Tibial artery (tissue), 4 donors: ENCODE measurements around the gene SOWAHA.
"Not testable (repeated sequence)": the region's sequence is repeated elsewhere in the genome, so short reads cannot be mapped to it uniquely, and the experiment has no call there.

Source experiments
- DNase-seq, 2 donors: peaks; one replicate each; pipeline ENCODE4 v3.0.0-alpha.2; 2019
- H3K27ac ChIP-seq, 2 donors: fragments of 200-600 bp; sonication (generic) in 1 of 2; 1 replicate in 1 of 2; 2 replicates in 1 of 2; pipeline ENCODE4 v1.5.1; 2018 to 2019; ENCODE audit warnings: mild to moderate bottlenecking in 1 of 2
- H3K27me3 ChIP-seq, 2 donors: fragments of 200-600 bp; sonication (generic) in 1 of 2; one replicate each; pipeline versions ENCODE4 v1.5.1 to v1.6.0; 2016 to 2019
- H3K36me3 ChIP-seq, 3 donors: fragments of 200-600 bp; sonication (generic) in 2 of 3; one replicate each; pipeline ENCODE4 v1.5.1; 2016 to 2019; ENCODE audit warnings: mild to moderate bottlenecking in 2 of 3
- H3K4me1 ChIP-seq, 4 donors: fragments of 200-600 bp; sonication (generic) in 2 of 4; 1 replicate in 3 of 4; 2 replicates in 1 of 4; pipeline ENCODE4 v1.5.1; 2016 to 2019
- H3K4me3 ChIP-seq, 2 donors: fragments of 200-600 bp; sonication (generic) in 1 of 2; 1 replicate in 1 of 2; 2 replicates in 1 of 2; pipeline ENCODE4 v1.5.1; 2018 to 2019; ENCODE audit warnings: mild to moderate bottlenecking in 2 of 2
- H3K9me3 ChIP-seq, 3 donors: fragments of 200-600 bp; sonication (generic) in 1 of 3; one replicate each; pipeline ENCODE4 v1.5.1; 2016 to 2019
- CTCF ChIP-seq, 2 experiments: fragments of 200-600 bp in 1 of 2; fragments of 450-650 bp in 1 of 2; IDR thresholded peaks; one replicate each; pipeline ENCODE4 v1.5.1; 2017 to 2019; ENCODE audit warnings: antibody characterized with exemption in 2 of 2, mild to moderate bottlenecking in 1 of 2, moderate library complexity in 1 of 2
- intact Hi-C: fragments of 100-400 bp; cut with DNase I; formaldehyde crosslinking; loops from one replicate; pipeline ENCODE4 v1.15.0; 2023; ENCODE audit warnings: low total_unique reads

Gene SOWAHA

DNA sequence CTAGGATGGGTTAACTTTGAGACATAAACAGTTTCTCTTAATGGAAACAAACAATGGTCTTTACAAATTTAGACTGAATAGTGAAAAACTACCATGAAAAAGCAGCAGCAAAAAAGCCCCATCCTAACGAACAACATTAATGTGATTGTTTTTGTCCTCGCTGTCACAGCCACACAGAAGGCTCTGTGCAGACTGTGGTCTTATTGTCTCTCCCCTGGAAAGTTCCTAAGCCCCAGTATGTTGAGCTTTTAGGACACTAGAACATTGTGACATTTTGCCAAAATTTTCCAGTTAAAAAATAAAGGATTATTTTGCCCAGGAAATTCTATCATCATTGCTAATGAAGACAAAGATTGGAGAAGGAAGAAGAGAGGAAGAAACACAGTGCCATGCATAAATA lies 12.6 kb upstream of the SOWAHA start:
- Histone ChIP-seq H3K27ac (no peak overlapping the region), H3K4me3 (no peak overlapping the region), H3K9me3 (no peaks in the 10 kb centered on the region), H3K4me1 (no peaks in the 10 kb centered on the region), H3K27me3 (peaks cover 0 to 11% of the 10 kb centered on the region in 2 donors), H3K36me3 (no peaks in the 10 kb centered on the region)
- no peak for TF ChIP-seq CTCF (IDR thresholded peaks at IDR 0.05)
- intact Hi-C loops = no loop called here
- DNase-seq = no peak

- H3K27ac ChIP-seq = no peak overlapping the region
- H3K4me3 ChIP-seq = no peak overlapping the region
- H3K4me1 ChIP-seq = no peaks in the 10 kb centered on the region
- no peak for DNase-seq
- no peak for TF ChIP-seq CTCF (IDR thresholded peaks at IDR 0.05)
- H3K27me3 ChIP-seq = peaks cover 0 to 11% of the 10 kb centered on the region in 2 donors
- no peaks in the 10 kb centered on the region for H3K36me3 ChIP-seq
- no peaks in the 10 kb centered on the region for H3K9me3 ChIP-seq
- intact Hi-C loops = no loop called here
Measured at GRCh38 chr5:132802044-132802684, 10.9 kb upstream of the SOWAHA start.

- H3K4me1 ChIP-seq, H3K27ac ChIP-seq, intact Hi-C loops: not testable (repeated sequence)
Measured at GRCh38 chr5:132802685-132803066, 10.4 kb upstream of the SOWAHA start.

GRCh38 chr5:132804219-132804618 lies 8.9 kb upstream of the SOWAHA start:
- not testable (repeated sequence) for H3K36me3 ChIP-seq, DNase-seq, H3K4me1 ChIP-seq

More at GRCh38 chr5:132802685-132803066, 10.4 kb upstream of the SOWAHA start:
- not testable (repeated sequence) for H3K4me3 ChIP-seq, H3K9me3 ChIP-seq, DNase-seq, H3K36me3 ChIP-seq
- peaks cover 0 to 16% of the 10 kb centered on the region in 2 donors for H3K27me3 ChIP-seq

DNA sequence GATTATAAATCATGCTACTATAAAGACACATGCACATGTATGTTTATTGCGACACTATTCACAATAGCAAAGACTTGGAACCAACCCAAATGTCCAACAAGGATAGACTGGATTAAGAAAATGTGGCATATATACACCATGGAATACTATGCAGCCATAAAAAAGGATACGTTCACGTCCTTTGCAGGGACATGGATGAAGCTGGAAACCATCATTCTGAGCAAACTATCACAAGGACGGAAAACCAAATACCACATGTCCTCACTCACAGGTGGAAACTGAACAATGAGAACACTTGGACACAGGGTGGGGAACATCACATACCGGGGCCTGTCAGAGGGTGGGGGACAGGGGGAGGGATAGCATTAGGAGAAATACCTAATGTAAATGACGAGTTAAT lies 7.2 kb upstream of the SOWAHA start:
- intact Hi-C loops, H3K36me3 ChIP-seq, H3K4me3 ChIP-seq, DNase-seq, H3K9me3 ChIP-seq, H3K27ac ChIP-seq, H3K4me1 ChIP-seq: not testable (repeated sequence)
- H3K27me3 ChIP-seq = peaks cover 0 to 26% of the 10 kb centered on the region in 2 donors

More at GRCh38 chr5:132804219-132804618, 8.9 kb upstream of the SOWAHA start:
- intact Hi-C loops, H3K9me3 ChIP-seq, H3K4me3 ChIP-seq, H3K27ac ChIP-seq: not testable (repeated sequence)
- H3K27me3 ChIP-seq = peaks cover 0 to 17% of the 10 kb centered on the region in 2 donors

DNA sequence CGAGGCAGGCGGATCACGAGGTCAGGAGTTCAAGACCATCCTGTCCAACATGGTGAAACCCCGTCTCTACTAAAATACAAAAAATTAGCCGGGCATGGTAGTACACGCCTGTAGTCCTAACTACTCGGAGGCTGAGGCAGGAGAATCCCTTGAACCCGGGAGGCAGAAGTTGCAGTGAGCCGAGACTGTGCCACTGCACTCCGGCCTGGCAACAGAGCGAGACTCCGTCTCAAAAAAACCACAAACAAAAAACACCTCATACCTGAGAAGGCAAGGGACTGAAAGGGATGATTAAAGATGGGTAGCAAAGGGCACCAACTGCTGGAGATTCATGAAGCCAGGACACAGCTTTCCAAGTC lies 6.3 kb upstream of the SOWAHA start:
- H3K9me3 ChIP-seq, H3K4me1 ChIP-seq, DNase-seq, H3K36me3 ChIP-seq, intact Hi-C loops, H3K4me3 ChIP-seq, H3K27ac ChIP-seq: not testable (repeated sequence)
- H3K27me3 ChIP-seq = peaks cover 0 to 31% of the 10 kb centered on the region in 2 donors

DNA sequence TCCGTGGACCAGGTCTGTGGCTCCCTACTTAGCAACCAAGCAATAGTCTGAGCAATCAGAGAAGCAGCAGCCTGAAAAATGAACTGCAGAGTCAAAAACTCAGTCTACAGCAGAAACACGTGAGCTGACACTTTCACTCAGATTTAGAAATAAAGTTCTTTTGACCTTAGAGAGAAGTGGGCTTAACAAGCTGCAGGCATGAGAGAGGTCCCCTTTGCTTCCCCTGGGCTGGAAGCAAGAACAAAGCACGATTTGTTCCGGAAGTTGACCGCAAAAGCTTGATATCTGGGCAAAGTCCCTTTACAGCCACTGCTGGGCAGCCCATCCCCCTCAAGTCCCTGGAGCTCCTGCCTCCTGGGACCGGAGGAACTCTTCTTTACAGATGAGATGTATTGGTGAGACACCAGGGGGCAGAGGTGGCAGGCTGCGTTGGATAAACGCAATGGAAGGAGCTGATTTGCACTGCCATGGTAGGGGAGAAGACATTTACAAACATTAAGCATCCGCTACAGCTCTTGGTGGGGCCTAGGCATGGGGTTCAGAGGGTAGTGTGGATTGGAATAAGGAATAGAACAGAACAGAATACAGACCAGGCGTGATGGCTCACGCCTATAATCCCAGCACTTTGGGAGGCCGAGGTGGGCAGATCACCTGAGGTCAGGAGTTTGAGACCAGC lies 5.8 kb upstream of the SOWAHA start:
- Histone ChIP-seq H3K4me3 (no peak overlapping the region), H3K27ac (no peak overlapping the region), H3K36me3 (no peaks in the 10 kb centered on the region), H3K9me3 (no peaks in the 10 kb centered on the region), H3K27me3 (peaks cover 0 to 33% of the 10 kb centered on the region in 2 donors), H3K4me1 (no peaks in the 10 kb centered on the region)
- no peak for TF ChIP-seq CTCF (IDR thresholded peaks at IDR 0.05)
- intact Hi-C loops = no loop called here
- peak in 1 of 2 donors; percentile 54 for DNase-seq
